Measurements from ENCODE around the gene MUC6.
"Not testable (repeated sequence)": the region's sequence is repeated elsewhere in the genome, so short reads cannot be mapped to it uniquely, and the experiment has no call there.

Gene MUC6

DNA sequence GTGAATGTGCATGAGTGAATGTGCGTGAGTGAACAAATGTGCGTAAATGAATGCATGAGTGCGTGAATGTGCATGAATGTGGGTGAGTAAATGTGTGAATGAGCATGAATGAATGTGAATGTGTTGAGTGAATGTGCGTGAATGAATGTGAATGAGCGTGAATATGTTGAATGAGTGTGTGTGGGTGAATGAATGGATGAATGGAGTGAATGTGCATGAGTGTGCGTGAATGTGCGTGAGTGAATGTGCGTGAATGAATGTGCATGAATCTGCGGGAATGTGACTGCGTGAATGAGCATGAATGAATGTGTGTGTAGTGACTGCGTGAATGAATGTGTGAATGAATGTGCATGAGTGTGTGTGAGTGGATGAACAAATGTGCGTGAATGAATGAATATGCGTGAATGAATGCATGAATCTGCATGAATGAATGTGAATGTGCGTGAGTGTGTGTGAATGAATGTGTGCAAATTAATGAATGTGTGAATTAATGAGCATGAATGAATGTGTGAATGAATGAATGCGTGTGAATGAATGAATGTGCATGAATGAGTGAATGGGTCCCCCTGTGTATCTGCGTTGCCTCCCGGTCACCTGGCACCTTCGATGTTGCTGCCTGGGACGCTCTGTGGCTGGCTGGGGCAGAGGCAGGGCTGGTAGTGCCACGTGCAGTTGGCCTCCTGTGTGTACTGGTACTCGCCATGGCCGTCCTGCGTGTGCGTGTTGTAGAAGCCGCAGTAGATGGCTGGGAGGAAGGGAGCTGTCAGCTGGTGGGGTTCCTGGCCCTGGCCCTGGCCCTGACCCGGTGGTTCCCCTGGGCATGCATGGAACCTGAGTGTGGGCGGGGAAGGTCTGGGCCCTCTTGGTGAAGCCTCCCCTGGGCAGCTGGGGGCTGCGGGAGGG is 13.4 kb downstream of the MUC6 start:
- no peak for DNase-seq

- no peak for DNase-seq
Observed at GRCh38 chr11:1022411-1022810, 14.1 kb downstream of the MUC6 start.

DNA sequence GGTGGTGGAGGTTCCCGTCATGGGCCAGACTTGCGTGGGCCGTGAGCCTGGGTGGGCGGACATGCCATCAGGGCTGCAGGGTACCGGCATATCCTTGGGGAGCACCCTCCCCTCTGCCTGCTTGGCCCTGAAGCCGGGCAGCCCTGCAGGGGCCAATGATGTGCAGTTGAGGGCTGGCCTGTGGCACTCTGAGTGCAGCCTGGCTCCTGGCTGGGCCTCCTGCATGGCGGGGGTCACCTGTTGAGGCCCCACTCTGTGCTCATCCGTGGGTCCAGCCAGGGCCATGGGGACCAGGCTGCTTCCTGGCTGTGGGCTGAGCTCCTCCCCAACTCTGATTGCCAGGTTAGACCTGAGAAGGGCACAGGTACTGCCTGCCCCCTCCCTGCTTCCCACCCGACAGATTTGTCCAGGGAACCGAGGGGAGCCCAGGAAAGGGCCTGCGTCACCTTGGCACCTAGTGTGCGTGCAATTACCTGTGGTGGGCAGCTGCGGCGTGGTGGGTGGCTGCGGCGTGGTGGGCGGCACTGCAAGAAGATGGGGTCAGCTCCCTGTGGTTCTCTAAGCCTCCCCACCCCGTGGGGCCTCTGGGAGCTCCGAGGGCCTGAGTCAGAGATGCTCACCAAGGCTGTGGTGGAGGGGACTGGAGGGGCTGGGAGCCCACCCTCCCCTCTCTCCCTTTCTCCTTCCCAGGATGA is 16.2 kb downstream of the MUC6 start:
- DNase-seq: no peak

GRCh38 chr11:1019321-1019910 is 17.1 kb downstream of the MUC6 start:
- no peak for DNase-seq

GRCh38 chr11:1018091-1018490 is 18.4 kb downstream of the MUC6 start:
- no peak for DNase-seq

- no peak for DNase-seq
Observed at GRCh38 chr11:1017269-1018005, 19.1 kb downstream of the MUC6 start.

GRCh38 chr11:1016610-1017126 is 19.9 kb downstream of the MUC6 start:
- DNase-seq: not testable (repeated sequence)

DNA sequence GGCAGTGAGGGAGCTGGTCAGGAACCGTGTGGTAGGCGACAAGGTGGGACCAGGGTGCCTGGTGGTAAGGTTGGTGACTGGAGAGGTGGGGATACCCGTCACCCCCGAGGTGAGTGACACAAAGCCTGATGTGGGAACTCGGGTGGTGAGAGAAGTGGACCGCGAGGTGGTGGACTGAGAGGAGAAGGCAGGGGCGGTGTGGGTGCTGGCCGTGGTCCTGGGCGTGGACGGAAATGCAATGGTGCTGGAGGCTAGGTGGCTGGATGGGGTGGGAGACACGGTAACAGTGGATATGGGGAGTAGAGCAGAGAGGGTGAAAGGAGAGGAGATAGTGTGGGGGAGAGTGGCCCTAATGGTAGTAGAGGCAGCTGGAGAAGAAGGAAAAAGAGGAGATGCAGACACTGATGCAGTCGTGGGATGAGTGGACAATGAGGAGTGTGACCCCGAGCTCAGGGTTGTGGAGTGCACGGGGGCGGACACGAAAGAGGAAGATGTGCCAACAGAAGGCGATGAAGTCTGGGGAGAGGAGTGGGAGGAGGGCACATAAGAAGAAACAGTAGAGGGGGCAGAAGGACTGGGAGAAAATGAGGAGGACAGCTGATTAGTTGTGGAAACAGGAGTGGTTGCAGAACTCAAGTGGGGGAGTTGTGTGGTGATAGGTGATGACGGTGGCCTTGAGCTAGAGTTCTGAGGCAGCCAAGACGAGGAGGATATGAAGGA is 20.5 kb downstream of the MUC6 start:
- no peak for DNase-seq

- DNase-seq: no peak
Observed at GRCh38 chr11:1015064-1015463, 21.5 kb downstream of the MUC6 start.

DNA sequence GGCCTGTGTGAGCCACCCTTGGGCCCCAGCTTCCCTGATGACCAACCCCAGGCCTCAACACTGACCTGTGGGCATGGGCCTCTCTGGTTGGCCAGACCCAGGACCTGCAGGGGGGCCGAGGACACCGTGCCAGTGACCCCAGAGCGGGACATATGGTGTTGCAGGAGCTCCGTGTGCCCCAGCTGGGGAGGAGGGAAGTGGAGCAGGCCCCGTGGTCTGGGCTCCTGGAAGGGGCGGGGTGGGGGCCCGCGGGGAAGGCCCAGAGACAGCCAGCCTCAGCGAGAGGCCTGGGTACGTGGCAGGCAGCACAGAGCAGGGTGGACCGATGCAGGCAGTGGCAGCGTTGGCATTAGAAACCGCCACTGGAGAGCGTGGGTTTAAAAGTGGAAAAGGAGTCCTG is 22.2 kb downstream of the MUC6 start:
- no peak for DNase-seq

DNA sequence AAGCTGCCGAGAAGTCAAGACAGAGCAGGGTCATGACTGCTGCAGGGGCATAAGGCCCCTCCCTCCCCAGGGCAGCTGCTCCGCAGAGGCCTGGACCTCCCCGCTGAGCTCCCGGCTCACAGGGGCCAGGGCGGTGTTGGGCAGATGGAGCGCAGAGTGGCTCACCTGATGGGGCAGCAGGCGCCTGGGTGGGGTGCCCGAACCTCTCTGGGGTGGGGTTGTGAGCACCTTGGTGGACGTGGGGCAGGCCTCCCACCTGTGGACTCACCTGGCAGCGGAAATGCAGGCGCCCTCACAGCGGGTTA is 22.9 kb downstream of the MUC6 start:
- DNase-seq: no peak

GRCh38 chr11:1012740-1013630 is 23.5 kb downstream of the MUC6 start:
- DNase-seq: no peak

- DNase-seq: no peak
Observed at GRCh38 chr11:1012291-1012690, 24.2 kb downstream of the MUC6 start.

GRCh38 chr11:1011320-1011698 is 25.2 kb downstream of the MUC6 start:
- no peak for DNase-seq

DNA sequence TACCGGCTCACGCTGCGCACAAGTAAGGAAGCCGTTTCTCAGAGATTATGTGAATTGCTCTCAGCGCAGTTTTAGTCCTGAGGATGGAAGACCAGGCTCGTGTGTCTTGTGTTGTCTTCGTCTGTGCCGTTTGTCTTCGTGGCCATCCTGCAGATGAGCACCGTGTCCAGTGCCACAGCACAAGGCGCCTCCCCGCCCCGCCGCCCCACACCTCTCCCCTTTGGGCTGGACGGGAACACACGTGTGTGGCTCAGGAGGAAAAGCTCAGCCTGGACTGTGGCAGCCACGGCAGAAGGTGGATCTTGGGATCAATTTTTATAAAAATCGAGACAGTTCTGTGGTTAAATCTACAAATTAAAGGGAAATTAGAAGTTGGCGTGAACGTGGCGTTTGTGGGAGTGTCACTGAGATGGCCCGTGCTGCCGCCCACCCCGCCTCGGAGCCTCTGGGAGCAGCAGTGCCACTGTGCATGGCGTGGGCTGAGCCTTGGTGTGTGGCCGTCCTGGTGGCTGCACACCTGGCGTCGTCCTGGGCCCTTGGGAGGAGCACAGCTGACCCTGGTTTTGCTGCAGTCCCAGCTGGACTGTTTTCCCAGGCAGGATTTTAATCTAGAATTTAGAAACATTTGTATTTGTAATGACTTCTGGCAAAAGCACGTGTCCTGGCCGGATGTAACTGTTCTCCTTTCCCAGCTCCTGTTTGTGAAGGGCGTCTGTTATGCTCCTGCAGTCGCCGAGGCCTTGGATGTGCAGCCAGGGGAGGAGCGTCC is 25.8 kb downstream of the MUC6 start:
- no peak for DNase-seq

- DNase-seq: no peak
Observed at GRCh38 chr11:1009991-1010390, 26.5 kb downstream of the MUC6 start.

DNA sequence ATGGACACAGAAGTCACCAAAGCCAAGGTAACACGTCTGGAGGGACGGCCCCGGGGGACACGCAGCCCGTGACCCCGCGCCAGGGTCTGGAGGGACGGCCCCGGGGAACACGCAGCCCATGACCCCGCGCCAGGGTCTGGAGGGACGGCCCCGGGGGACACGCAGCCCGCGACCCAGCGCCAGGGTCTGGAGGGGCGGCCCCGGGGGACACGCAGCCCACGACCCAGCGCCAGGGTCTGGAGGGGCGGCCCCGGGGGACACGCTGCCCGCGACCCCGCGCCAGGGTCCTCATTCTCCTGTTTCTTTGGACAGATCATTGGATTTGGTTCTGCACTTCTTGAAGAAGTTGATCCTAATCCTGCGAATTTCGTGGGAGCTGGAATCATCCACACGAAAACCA is 27.1 kb downstream of the MUC6 start:
- DNase-seq: no peak

- no peak for DNase-seq
Observed at GRCh38 chr11:1008803-1009145, 27.7 kb downstream of the MUC6 start.

- no peak for DNase-seq
Observed at GRCh38 chr11:1008001-1008802, 28.3 kb downstream of the MUC6 start.

GRCh38 chr11:1007279-1007678 is 29.2 kb downstream of the MUC6 start:
- no peak for DNase-seq
